Measurements from ENCODE around the gene USP46.

USP46 gene

GRCh38 chr4:52657618-52658501 lies 1.2 kb downstream of the USP46 start:
- no CpG with 5 or more reads among the region's 18 CpGs for WGBS (ENCODE audit: extremely low coverage, insufficient coverage, insufficient read length)
- Histone ChIP-seq H3K4me2 (ENCODE audit: low read length) (peak overlapping the region; percentile 90), H3K27me3 (ENCODE audit: insufficient read depth, low read length) (no peaks in the 10 kb centered on the region), H2AFZ (ENCODE audit: insufficient read depth, low read length, poor library complexity) (no peak overlapping the region), H4K91ac (ENCODE audit: low read depth, low read length) (peak overlapping the region; percentile 94), H3K36me3 (ENCODE audit: control insufficient read depth in 1 of 2, insufficient read depth in 2 of 2, low read length in 2 of 2) (no peaks in the 10 kb centered on the region), H3K18ac (ENCODE audit: low read length) (no peak overlapping the region), H3K27ac (ENCODE audit: low read depth, low read length) (no peak overlapping the region), H3K9ac (ENCODE audit: low read length) (no peak overlapping the region), H4K8ac (ENCODE audit: low read depth, low read length) (no peak overlapping the region), H3K79me2 (ENCODE audit: control insufficient read depth, insufficient read depth, low read length, poor library complexity) (peaks cover 13% of the 10 kb centered on the region), H2AK5ac (ENCODE audit: low read length) (no peak overlapping the region), H2BK12ac (ENCODE audit: low read length) (peak overlapping the region; percentile 28), H3K79me1 (ENCODE audit: low read length) (peaks cover 13% of the 10 kb centered on the region), H3K23ac (ENCODE audit: low read length) (no peak overlapping the region), H3K9me3 (ENCODE audit: insufficient read depth, low read depth, low read length) (peaks cover under 1% of the 10 kb centered on the region), H3K4me3 (ENCODE audit: low read depth, low read length) (peak overlapping the region; percentile 50), H4K12ac (ENCODE audit: low read depth, low read length) (no peak overlapping the region), H3K14ac (ENCODE audit: low read length) (no peak overlapping the region), H2BK5ac (ENCODE audit: low read depth, low read length, poor library complexity) (no peak overlapping the region), H3K4me1 (ENCODE audit: control insufficient read depth in 1 of 2, insufficient read depth in 2 of 2, low read length in 2 of 2) (peaks cover 14 to 15% of the 10 kb centered on the region in 2 experiments), H2BK120ac (ENCODE audit: insufficient read depth, low read length, poor library complexity) (no peak overlapping the region), H3K4ac (ENCODE audit: low read depth, low read length) (no peak overlapping the region)
- DNase-seq = peak in 1 of 2 donors; percentile 13

- Histone ChIP-seq H3K4me3 (ENCODE audit: low read depth, low read length) (no peak overlapping the region), H3K36me3 (ENCODE audit: control insufficient read depth in 1 of 2, insufficient read depth in 2 of 2, low read length in 2 of 2) (no peaks in the 10 kb centered on the region)
Measured at GRCh38 chr4:52657292-52657617, 1.8 kb downstream of the USP46 start.

GRCh38 chr4:52655506-52655905 lies 3.6 kb downstream of the USP46 start:
- Histone ChIP-seq H3K4me3 (ENCODE audit: low read depth, low read length) (no peak overlapping the region), H2BK120ac (ENCODE audit: insufficient read depth, low read length, poor library complexity) (no peak overlapping the region)

More at GRCh38 chr4:52657292-52657617, 1.8 kb downstream of the USP46 start:
- peaks cover 13% of the 10 kb centered on the region for H3K79me1 ChIP-seq (ENCODE audit: low read length)
- H3K4me2 ChIP-seq (ENCODE audit: low read length) = peak overlapping the region; percentile 90
- no CpG with 5 or more reads among the region's 8 CpGs for WGBS (ENCODE audit: extremely low coverage, insufficient coverage, insufficient read length)
- peak overlapping the region; percentile 6 for H3K4ac ChIP-seq (ENCODE audit: low read depth, low read length)
- no peak overlapping the region for H3K14ac ChIP-seq (ENCODE audit: low read length)
- no peak overlapping the region for H3K9ac ChIP-seq (ENCODE audit: low read length)
- no peak overlapping the region for H2BK5ac ChIP-seq (ENCODE audit: low read depth, low read length, poor library complexity)
- no peak overlapping the region for H3K27ac ChIP-seq (ENCODE audit: low read depth, low read length)
- no peak overlapping the region for H4K12ac ChIP-seq (ENCODE audit: low read depth, low read length)
- no peak overlapping the region for H2AK5ac ChIP-seq (ENCODE audit: low read length)
- H4K91ac ChIP-seq (ENCODE audit: low read depth, low read length) = no peak overlapping the region
- no peak for DNase-seq
- H2BK120ac ChIP-seq (ENCODE audit: insufficient read depth, low read length, poor library complexity) = no peak overlapping the region
- H3K27me3 ChIP-seq (ENCODE audit: insufficient read depth, low read length) = no peaks in the 10 kb centered on the region
- H3K79me2 ChIP-seq (ENCODE audit: control insufficient read depth, insufficient read depth, low read length, poor library complexity) = peaks cover 13% of the 10 kb centered on the region
- H3K9me3 ChIP-seq (ENCODE audit: insufficient read depth, low read depth, low read length) = no peaks in the 10 kb centered on the region
- no peak overlapping the region for H3K18ac ChIP-seq (ENCODE audit: low read length)
- H3K4me1 ChIP-seq (ENCODE audit: control insufficient read depth in 1 of 2, insufficient read depth in 2 of 2, low read length in 2 of 2) = peaks cover 14 to 15% of the 10 kb centered on the region in 2 experiments
- no peak overlapping the region for H4K8ac ChIP-seq (ENCODE audit: low read depth, low read length)
- no peak overlapping the region for H2AFZ ChIP-seq (ENCODE audit: insufficient read depth, low read length, poor library complexity)
- H3K23ac ChIP-seq (ENCODE audit: low read length) = no peak overlapping the region
- H2BK12ac ChIP-seq (ENCODE audit: low read length) = peak overlapping the region; percentile 28

DNA sequence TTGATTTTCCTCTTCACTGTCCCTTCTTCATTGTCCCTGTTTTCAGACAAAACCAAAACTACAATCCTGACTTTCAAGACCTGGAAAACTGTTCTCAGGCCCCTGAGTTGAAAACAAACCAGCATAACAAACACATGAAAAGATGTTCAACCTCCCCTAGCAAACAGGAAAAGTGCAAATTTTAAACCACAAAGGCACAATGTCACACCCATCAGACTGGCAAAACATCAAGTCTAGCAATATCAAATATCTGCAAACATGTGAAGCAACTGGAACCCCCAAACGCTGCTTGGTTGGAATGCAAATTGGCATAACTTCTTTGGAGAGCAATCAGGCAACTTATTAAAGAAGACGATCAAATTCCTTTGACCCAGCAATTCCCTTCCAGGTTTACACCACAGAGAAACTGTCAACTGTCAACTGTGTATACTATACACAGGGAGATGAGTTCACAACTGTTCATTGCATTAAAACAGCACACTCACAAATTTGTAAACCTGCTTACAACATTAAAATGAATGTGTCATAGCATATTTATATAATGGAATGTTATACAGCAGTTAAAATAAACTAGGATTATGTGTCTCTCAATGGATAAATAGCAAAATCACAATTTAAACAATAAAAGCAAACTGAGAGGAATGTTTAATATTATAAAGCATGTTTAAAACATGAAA lies 7.0 kb downstream of the USP46 start:
- Histone ChIP-seq H3K79me1 (ENCODE audit: low read length) (no peaks in the 10 kb centered on the region), H2BK5ac (ENCODE audit: low read depth, low read length, poor library complexity) (no peak overlapping the region), H2AK5ac (ENCODE audit: low read length) (no peak overlapping the region), H3K18ac (ENCODE audit: low read length) (no peak overlapping the region), H4K8ac (ENCODE audit: low read depth, low read length) (no peak overlapping the region), H2AFZ (ENCODE audit: insufficient read depth, low read length, poor library complexity) (no peak overlapping the region), H3K4me1 (ENCODE audit: control insufficient read depth in 1 of 2, insufficient read depth in 2 of 2, low read length in 2 of 2) (peaks cover 0 to 4% of the 10 kb centered on the region in 2 experiments), H3K79me2 (ENCODE audit: control insufficient read depth, insufficient read depth, low read length, poor library complexity) (peaks cover 4% of the 10 kb centered on the region), H3K9ac (ENCODE audit: low read length) (no peak overlapping the region), H3K36me3 (ENCODE audit: control insufficient read depth in 1 of 2, insufficient read depth in 2 of 2, low read length in 2 of 2) (no peaks in the 10 kb centered on the region), H3K14ac (ENCODE audit: low read length) (no peak overlapping the region), H3K4ac (ENCODE audit: low read depth, low read length) (no peak overlapping the region), H3K9me3 (ENCODE audit: insufficient read depth, low read depth, low read length) (no peaks in the 10 kb centered on the region), H4K91ac (ENCODE audit: low read depth, low read length) (no peak overlapping the region), H3K4me3 (ENCODE audit: low read depth, low read length) (no peak overlapping the region), H3K27me3 (ENCODE audit: insufficient read depth, low read length) (no peaks in the 10 kb centered on the region), H2BK12ac (ENCODE audit: low read length) (no peak overlapping the region), H3K27ac (ENCODE audit: low read depth, low read length) (no peak overlapping the region), H2BK120ac (ENCODE audit: insufficient read depth, low read length, poor library complexity) (no peak overlapping the region), H4K12ac (ENCODE audit: low read depth, low read length) (no peak overlapping the region), H3K4me2 (ENCODE audit: low read length) (no peak overlapping the region), H3K23ac (ENCODE audit: low read length) (no peak overlapping the region)
- DNase-seq = no peak
- WGBS (ENCODE audit: extremely low coverage, insufficient coverage, insufficient read length) = no CpG with 5 or more reads among the region's 2 CpGs

More at GRCh38 chr4:52655506-52655905, 3.6 kb downstream of the USP46 start:
- DNase-seq = peak; percentile 11 to 57
- Histone ChIP-seq H3K4me2 (ENCODE audit: low read length) (no peak overlapping the region), H3K27me3 (ENCODE audit: insufficient read depth, low read length) (no peaks in the 10 kb centered on the region), H2AK5ac (ENCODE audit: low read length) (no peak overlapping the region), H3K9ac (ENCODE audit: low read length) (no peak overlapping the region), H4K91ac (ENCODE audit: low read depth, low read length) (no peak overlapping the region), H3K4me1 (ENCODE audit: control insufficient read depth in 1 of 2, insufficient read depth in 2 of 2, low read length in 2 of 2) (peaks cover 14 to 15% of the 10 kb centered on the region in 2 experiments), H3K14ac (ENCODE audit: low read length) (no peak overlapping the region), H2AFZ (ENCODE audit: insufficient read depth, low read length, poor library complexity) (no peak overlapping the region), H4K8ac (ENCODE audit: low read depth, low read length) (no peak overlapping the region), H3K27ac (ENCODE audit: low read depth, low read length) (no peak overlapping the region), H2BK12ac (ENCODE audit: low read length) (no peak overlapping the region), H3K4ac (ENCODE audit: low read depth, low read length) (peak overlapping the region; percentile 43), H3K79me2 (ENCODE audit: control insufficient read depth, insufficient read depth, low read length, poor library complexity) (peaks cover 13% of the 10 kb centered on the region), H3K9me3 (ENCODE audit: insufficient read depth, low read depth, low read length) (no peaks in the 10 kb centered on the region), H2BK5ac (ENCODE audit: low read depth, low read length, poor library complexity) (no peak overlapping the region), H3K79me1 (ENCODE audit: low read length) (peaks cover 13% of the 10 kb centered on the region), H3K23ac (ENCODE audit: low read length) (no peak overlapping the region), H3K18ac (ENCODE audit: low read length) (no peak overlapping the region), H3K36me3 (ENCODE audit: control insufficient read depth in 1 of 2, insufficient read depth in 2 of 2, low read length in 2 of 2) (no peaks in the 10 kb centered on the region), H4K12ac (ENCODE audit: low read depth, low read length) (no peak overlapping the region)
